Keratinocyte (primary cell): Measurements from ENCODE around the gene UMODL1. TPM values are rescaled to one million over a fixed set of nuclear protein-coding genes. Genes with fewer than 3 reads are reported as not detected.
A peak's percentile ranks its signal among the peaks of the same experiment; 100 is the strongest.

Experiments used
- DNase-seq: peaks from one replicate; pipeline ENCODE4 v3.0.0-alpha.2; 2011; ENCODE audit warnings: low read depth, missing footprints, low spot score
- FAIRE-seq: peaks from 2 replicates; lab custom pipeline; 2011; peaks lifted over from hg19 to GRCh38; lab: Jason Lieb, UNC
- H2AFZ ChIP-seq: 2 replicates; pipeline ENCODE4 v1.6.0; 2012; ENCODE audit warnings: low read length, control low read depth, inconsistent platforms; ENCODE audit not compliant: control insufficient read depth
- H3K27ac ChIP-seq: 2 replicates; pipeline ENCODE4 v1.5.1; 2011; ENCODE audit warnings: low read length; ENCODE audit not compliant: control insufficient read depth, insufficient read depth
- H3K27me3 ChIP-seq: 3 replicates; pipeline ENCODE4 v1.6.0; 2011; ENCODE audit warnings: low read length; ENCODE audit not compliant: control insufficient read depth, insufficient read depth; ENCODE audit errors: extremely low read depth
- H3K36me3 ChIP-seq, 2 experiments: 2 replicates in 1 of 2; 3 replicates in 1 of 2; pipeline ENCODE4 v1.5.1; 2011; ENCODE audit warnings: low read length in 2 of 2, mild to moderate bottlenecking in 1 of 2; ENCODE audit not compliant: control insufficient read depth in 2 of 2, insufficient read depth in 2 of 2; ENCODE audit errors: extremely low read depth in 1 of 2
- H3K4me1 ChIP-seq: 3 replicates; pipeline ENCODE4 v1.5.1; 2011; ENCODE audit warnings: low read length; ENCODE audit not compliant: control insufficient read depth, insufficient read depth; ENCODE audit errors: extremely low read depth
- H3K4me2 ChIP-seq: 3 replicates; pipeline ENCODE4 v1.6.0; 2011; ENCODE audit warnings: low read depth, low read length; ENCODE audit not compliant: control insufficient read depth, insufficient read depth; ENCODE audit errors: extremely low read depth
- H3K4me3 ChIP-seq, 3 experiments: fragments of 200-600 bp in 1 of 3; sonication (generic) in 1 of 3; 2 replicates in 2 of 3; 3 replicates in 1 of 3; pipeline ENCODE4 v1.5.1; 2011 to 2016; ENCODE audit warnings: low read length in 3 of 3, mild to moderate bottlenecking in 3 of 3, control low read depth in 2 of 3, inconsistent platforms in 1 of 3, low read depth in 1 of 3, mixed read lengths in 1 of 3, mixed run types in 1 of 3, moderate library complexity in 1 of 3; ENCODE audit not compliant: control insufficient read depth in 2 of 3, insufficient read depth in 2 of 3; ENCODE audit errors: extremely low read depth in 1 of 3
- H3K79me2 ChIP-seq: 2 replicates; pipeline ENCODE4 v1.6.0; 2012; ENCODE audit warnings: low read length; ENCODE audit not compliant: control insufficient read depth, insufficient read depth
- H3K9ac ChIP-seq: 3 replicates; pipeline ENCODE4 v1.6.0; 2011; ENCODE audit warnings: low read length; ENCODE audit not compliant: control insufficient read depth, insufficient read depth; ENCODE audit errors: extremely low read depth
- H3K9me1 ChIP-seq: 3 replicates; pipeline ENCODE4 v1.6.0; 2011; ENCODE audit warnings: low read length; ENCODE audit not compliant: control insufficient read depth, insufficient read depth; ENCODE audit errors: extremely low read depth
- H3K9me3 ChIP-seq: 2 replicates; pipeline ENCODE4 v1.5.1; 2012; ENCODE audit warnings: low read depth, low read length; ENCODE audit not compliant: control insufficient read depth
- H4K20me1 ChIP-seq: 3 replicates; pipeline ENCODE4 v1.6.0; 2011; ENCODE audit warnings: low read length; ENCODE audit not compliant: control insufficient read depth, insufficient read depth; ENCODE audit errors: extremely low read depth
- EZH2 ChIP-seq: IDR thresholded peaks from one replicate; pipeline ENCODE4 v1.6.1; 2012; ENCODE audit warnings: inconsistent platforms, mild to moderate bottlenecking, low read length, moderate library complexity
- dilution Hi-C: fragments of 300-500 bp; cut with MboI; formaldehyde crosslinking; loops from one replicate; pipeline ENCODE4 v1.7.0; 2020; ENCODE audit warnings: low sequenced_read_pairs; ENCODE audit not compliant: extremely low pct_ligation_motif_present
- polyA plus RNA-seq, 5 experiments: library from polyadenylated mRNA; depleted of rRNA in 3 of 5; stranded (reverse) in 3 of 5; stranded (forward) in 1 of 5; unstranded in 1 of 5; fragments of >200 nt; gene quantifications; 1 replicate in 1 of 5; 2 replicates in 3 of 5; 3 replicates in 1 of 5; pipeline versions ENCODE4 v1.2.1 to v1.2.3, GENCODE V29; 2011 to 2012; ENCODE audit warnings: missing spikeins in 2 of 5, low read depth in 1 of 5, low replicate concordance in 1 of 5
- TF ChIP-seq, protein P1 (sequence below), 3 experiments: IDR thresholded peaks in 1 of 3; conservative IDR thresholded peaks in 1 of 3; optimal IDR thresholded peaks in 1 of 3; 2 replicates in 2 of 3; 3 replicates in 1 of 3; pipeline versions ENCODE3 to v1.5.1; 2011; ENCODE audit warnings: low read length in 3 of 3, mild to moderate bottlenecking in 3 of 3, moderate library complexity in 2 of 3, control low read depth in 1 of 3, inconsistent platforms in 1 of 3; ENCODE audit not compliant: insufficient read depth in 2 of 3; ENCODE audit errors: extremely low read depth in 1 of 3

UMODL1 gene
- polyA plus RNA-seq, 1 donor (not counting 4 experiments of a cell fraction or from before 2014, with no cell fraction given): 0.03 TPM

DNA sequence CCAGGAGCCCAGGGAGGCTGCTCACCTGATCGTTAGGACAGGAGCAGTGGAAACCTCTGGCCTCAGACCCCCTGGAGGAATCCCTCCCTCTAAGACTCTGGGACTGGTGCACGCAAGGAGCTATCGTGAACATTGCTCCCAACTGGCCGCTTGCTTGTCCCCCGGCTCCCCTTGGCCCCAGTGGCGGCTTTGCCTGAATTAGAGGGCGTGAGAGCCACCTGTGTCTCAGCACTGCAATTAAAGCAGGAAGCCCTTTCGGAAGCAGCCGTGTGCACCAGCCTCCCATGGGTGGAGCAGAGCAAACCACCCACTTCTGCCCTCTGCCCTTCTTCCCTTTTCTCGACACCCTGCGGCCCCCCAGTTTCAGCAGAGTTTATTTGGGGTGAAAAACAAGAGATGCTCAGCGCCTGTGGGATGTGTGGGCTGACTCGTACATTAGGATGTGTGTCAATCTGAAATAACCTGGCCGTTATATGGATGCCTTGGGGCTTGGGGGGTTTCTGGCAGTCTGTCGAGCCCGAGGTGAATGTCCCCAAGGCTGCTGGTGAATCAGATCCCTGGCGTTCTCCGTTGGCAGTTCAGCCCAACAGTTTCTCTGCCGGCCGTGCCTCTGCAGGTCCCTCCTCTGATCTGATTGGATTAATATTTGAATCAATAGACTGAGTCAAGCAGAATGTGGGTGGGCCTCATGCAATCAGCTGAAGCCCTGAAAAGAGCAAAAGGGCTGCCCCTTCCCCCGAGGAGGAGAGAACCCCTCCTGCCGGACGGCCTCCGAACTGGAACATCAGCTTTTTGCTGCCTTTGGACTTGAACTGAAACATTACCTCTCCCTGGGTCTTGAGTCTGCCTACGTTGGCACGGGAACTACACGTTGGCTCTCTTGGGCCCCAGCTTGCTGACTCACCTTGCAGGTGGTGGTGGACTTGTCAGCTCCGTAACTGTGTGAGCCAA, 7.3 kb upstream of the UMODL1 start:
- DNase-seq (peak; percentile 62), FAIRE-seq (peak; percentile 97)
- no peaks in the 10 kb centered on the region for H3K9me3 ChIP-seq
- H3K4me2 ChIP-seq: peak overlapping the region; percentile 68
- H3K9me1 ChIP-seq: peaks cover 3% of the 10 kb centered on the region
- no peaks in the 10 kb centered on the region for H3K27me3 ChIP-seq
- H3K9ac ChIP-seq: peak overlapping the region; percentile 31
- peaks cover 32% of the 10 kb centered on the region for H3K4me1 ChIP-seq
- peak overlapping the region; percentile 46 for H2AFZ ChIP-seq
- dilution Hi-C loops: no loop called here
- H3K79me2 ChIP-seq: no peaks in the 10 kb centered on the region
- H3K27ac ChIP-seq: peak overlapping the region; percentile 35
- no peaks in the 10 kb centered on the region for H3K36me3 ChIP-seq
- TF ChIP-seq, protein P1, sequence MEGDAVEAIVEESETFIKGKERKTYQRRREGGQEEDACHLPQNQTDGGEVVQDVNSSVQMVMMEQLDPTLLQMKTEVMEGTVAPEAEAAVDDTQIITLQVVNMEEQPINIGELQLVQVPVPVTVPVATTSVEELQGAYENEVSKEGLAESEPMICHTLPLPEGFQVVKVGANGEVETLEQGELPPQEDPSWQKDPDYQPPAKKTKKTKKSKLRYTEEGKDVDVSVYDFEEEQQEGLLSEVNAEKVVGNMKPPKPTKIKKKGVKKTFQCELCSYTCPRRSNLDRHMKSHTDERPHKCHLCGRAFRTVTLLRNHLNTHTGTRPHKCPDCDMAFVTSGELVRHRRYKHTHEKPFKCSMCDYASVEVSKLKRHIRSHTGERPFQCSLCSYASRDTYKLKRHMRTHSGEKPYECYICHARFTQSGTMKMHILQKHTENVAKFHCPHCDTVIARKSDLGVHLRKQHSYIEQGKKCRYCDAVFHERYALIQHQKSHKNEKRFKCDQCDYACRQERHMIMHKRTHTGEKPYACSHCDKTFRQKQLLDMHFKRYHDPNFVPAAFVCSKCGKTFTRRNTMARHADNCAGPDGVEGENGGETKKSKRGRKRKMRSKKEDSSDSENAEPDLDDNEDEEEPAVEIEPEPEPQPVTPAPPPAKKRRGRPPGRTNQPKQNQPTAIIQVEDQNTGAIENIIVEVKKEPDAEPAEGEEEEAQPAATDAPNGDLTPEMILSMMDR (optimal IDR thresholded peaks at IDR 0.05 in 1 of 3, IDR thresholded peaks at IDR 0.05 in 1 of 3, conservative IDR thresholded peaks at IDR 0.05 in 1 of 3; ENCODE audit: extremely low read depth in 1 of 3, insufficient read depth in 2 of 3, low read length in 3 of 3): peak in 2 of 3 experiments; percentile 30 to 33
- TF ChIP-seq EZH2: no peak
- H4K20me1 ChIP-seq: no peaks in the 10 kb centered on the region
- peak overlapping the region in 2 of 3 experiments; percentile 24 to 54 for H3K4me3 ChIP-seq

DNA sequence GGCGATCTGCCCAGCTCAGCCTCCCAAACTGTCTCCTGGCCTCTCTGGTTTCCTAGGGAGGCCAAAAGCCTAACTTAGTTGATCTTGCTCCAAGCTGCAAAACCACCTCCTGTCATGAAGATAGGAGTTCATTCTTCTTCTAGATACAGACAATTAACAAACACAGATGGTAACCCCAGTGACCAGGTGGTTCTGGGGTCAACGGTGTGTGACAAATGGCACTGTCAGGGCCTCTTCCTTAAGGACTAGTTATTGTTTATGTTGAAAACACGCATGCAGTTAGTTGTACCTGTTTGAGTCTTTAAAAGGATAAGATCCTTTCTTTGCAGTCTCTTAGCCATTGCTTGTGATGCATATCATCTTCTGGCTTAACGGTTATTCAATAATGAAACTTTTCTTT, 4.6 kb upstream of the UMODL1 start:
- TF ChIP-seq, protein P1 (optimal IDR thresholded peaks at IDR 0.05 in 1 of 3, IDR thresholded peaks at IDR 0.05 in 1 of 3, conservative IDR thresholded peaks at IDR 0.05 in 1 of 3; ENCODE audit: extremely low read depth in 1 of 3, insufficient read depth in 2 of 3, low read length in 3 of 3): no peak
- H3K4me1 ChIP-seq: peaks cover 32% of the 10 kb centered on the region
- no peak for DNase-seq
- H3K36me3 ChIP-seq: no peaks in the 10 kb centered on the region
- H3K9me3 ChIP-seq: no peaks in the 10 kb centered on the region
- no peak overlapping the region for H3K9ac ChIP-seq
- no peaks in the 10 kb centered on the region for H4K20me1 ChIP-seq
- no peak overlapping the region for H3K4me2 ChIP-seq
- no peaks in the 10 kb centered on the region for H3K27me3 ChIP-seq
- peaks cover 3% of the 10 kb centered on the region for H3K9me1 ChIP-seq
- no peak for FAIRE-seq
- dilution Hi-C loops: no loop called here
- H3K27ac ChIP-seq: no peak overlapping the region
- no peaks in the 10 kb centered on the region for H3K79me2 ChIP-seq
- H2AFZ ChIP-seq: no peak overlapping the region
- no peak overlapping the region for H3K4me3 ChIP-seq
